Pulmonary artery endothelial cell (primary cell): ENCODE measurements around the gene CDC42BPB. TPM values are rescaled to one million over a fixed set of nuclear protein-coding genes. Genes with fewer than 3 reads are reported as not detected.

Experiments used
- DNase-seq: peaks from one replicate; pipeline ENCODE4 v3.0.0-alpha.2; 2011; ENCODE audit warnings: low read depth, low spot score
- total RNA-seq: library from RNA; depleted of rRNA; stranded (reverse); fragments of >200 nt; gene quantifications from 2 replicates; pipeline ENCODE4 v1.2.3, GENCODE V29; 2014

Gene CDC42BPB
- total RNA-seq, 1 donor from 2014 or later, result 113 TPM

DNA sequence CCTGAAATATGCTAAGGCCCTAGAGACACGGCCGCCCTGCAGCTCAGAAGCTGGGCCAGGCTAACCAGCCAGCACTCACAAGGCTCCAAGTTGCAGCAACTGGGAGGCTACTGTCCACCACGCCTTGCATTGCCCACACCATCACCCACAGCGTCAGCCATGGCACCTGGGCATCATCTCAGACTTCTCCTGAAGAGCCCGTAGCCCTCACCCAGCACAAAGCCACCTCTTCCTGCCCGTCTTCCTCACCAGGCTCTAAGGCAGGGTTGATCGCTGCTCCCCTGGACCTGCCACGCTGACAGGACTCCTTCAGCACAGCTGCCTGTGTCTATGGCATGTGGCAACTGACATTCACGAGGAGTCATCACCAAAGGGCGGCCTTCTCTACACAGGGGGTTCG is 38.1 kb downstream of the CDC42BPB start:
- DNase-seq, result no peak

DNA sequence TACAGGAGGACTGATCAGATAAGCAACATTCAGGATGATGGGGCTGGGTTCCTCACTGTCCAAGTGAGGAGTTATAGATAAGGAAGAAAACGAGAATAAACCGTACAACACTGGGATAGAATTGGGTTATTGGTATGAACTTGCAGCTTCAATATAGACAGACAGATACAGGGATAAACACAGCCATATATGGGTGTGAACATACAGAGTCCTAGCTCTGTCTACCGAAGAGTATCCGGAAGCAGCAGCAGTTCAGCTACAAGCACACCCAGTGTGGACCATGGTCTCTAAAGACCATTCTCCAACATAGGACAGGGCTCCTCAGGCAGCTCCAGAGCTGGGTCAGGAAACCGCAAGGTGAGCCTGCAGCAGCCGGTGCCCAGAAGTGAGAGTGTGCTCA is 40.8 kb downstream of the CDC42BPB start:
- DNase-seq, result no peak

DNA sequence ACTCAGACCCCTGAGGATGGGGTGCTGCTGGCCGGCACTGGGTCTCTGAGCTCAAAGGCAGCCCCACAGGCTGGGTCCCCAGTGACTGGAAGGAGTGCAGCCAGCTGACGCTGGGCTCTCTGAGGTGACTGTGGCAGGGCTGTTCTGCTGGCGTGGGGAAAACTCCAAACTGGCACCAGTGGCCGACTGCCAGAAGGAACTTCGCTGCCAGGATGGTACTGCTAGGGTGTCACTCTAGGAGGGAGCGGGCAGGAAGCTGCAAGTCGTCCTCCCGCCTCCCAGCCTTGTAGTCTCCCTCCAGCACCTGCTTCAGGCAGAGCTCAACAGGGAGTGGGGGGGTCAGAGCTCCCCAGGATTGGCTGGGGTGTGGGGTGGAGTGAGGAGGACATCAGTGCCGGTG is 41.3 kb downstream of the CDC42BPB start:
- DNase-seq, result no peak

DNA sequence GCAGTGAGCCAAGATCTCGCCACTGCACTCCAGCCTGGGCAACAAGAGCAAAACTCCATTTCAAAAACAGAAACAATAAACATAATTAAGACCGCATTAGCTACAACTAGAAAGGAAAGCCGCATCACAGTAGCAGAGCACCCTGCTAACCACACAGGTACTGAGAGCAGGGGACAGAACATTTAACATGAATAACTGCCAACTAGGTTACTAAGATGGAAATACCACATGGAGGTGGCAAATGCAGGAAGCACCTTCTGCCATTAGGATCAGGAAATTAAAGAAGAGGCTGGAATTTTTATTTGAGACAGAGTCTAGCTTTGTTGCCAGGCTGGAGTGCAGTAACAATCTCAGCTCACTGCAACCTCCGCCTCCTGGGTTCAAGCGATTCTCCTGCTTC is 41.9 kb downstream of the CDC42BPB start:
- no peak for DNase-seq

DNA sequence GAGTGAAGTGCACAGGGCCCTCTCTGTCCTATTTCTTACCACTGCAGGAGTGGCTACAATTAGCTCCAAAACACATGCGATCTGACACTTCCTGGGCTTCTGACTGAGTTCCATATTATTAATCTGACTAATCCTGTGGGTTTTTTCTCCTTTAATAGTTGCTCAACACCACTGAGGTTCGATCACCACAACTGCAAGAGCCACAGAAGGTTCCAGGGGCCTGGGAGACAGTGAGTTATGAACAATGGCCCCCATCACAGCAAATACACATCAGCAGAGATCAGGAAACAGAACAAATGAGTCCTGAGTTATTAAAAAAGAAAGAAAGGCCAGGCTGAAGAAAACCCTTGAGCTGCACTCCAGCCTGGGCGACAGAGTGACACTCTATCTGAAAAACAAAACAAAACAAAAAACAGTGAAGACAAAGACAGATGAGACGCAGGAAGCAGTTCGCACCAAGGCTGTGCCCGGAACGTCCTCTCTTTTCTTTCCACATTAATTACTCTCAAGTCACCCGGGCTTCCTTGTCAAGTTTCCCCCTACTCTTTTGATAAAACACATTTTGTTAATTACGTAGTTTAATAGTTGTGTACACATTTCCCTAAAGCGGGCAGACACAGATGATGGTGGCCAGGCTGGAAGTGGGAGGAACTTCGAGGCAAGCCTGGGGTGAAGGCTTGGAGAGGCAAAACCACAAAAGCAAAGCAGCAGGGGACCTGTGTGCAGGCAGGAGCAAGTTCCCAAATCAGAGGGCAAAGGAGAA is 42.7 kb downstream of the CDC42BPB start:
- no peak for DNase-seq

DNA sequence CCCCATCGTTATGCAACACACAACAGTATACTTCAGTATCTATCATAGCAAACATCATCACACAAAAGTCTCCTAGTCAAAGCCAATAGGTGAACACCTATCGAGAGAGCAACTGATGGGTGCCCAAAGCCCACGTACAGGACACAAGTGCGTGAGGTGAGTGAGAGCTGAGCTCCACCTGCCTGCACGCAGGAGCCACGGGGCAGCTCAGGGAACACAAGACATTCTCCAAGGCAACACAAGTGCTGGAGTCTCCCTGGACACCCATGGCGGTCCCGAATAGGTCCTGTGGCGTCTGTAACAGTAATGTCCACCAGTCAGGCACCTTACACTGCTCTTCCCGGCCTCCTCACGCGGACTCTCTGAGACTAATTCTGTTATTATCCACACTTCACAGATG is 44.3 kb downstream of the CDC42BPB start:
- no peak for DNase-seq

DNA sequence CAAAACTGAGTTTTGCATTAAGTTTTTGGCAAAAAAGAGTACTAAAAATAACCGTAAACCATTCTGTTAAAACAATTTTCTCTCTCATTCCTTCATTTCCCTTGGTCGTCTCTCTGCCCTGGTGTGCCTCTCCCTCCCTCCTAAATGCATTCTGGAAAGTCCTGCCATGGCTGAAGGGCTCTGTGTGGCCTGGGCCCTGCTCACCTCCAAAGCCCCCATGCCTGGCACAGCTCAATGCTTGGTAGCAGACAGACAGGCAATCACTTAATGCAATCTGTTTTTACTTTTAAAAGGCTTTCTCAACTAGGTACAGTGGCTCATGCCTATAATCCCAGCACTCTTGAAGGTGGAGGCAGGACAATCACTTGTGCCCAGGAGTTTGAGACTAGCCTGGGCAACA is 47.8 kb downstream of the CDC42BPB start:
- no peak for DNase-seq

DNA sequence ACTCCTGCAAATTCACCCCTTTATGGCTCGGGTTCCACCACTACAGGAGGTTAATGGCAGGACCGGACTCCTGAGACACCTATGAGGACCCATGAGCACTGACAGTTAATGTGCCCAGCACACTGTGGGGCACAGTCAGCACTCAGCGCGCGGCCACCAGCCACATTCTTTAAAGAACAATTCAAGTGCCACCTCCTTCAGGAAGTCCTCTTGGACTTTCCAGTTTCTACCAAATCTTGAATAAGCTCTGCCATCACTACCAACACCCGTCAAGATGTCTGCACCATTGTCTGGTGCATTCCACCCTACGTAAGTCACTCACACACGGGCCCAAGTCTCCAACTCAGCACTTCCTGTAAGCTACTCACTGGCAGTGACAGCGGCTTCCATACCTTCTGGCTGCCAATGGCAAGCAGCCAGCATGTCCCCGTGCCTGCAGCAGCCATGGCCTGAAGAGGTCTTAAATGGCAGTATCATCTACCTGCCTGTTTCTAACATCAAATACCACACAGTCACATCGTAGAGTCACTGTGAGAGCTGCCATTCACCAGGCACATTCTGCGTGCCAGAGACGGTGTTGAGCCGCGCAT is 48.5 kb downstream of the CDC42BPB start:
- DNase-seq, result peak; percentile 41

DNA sequence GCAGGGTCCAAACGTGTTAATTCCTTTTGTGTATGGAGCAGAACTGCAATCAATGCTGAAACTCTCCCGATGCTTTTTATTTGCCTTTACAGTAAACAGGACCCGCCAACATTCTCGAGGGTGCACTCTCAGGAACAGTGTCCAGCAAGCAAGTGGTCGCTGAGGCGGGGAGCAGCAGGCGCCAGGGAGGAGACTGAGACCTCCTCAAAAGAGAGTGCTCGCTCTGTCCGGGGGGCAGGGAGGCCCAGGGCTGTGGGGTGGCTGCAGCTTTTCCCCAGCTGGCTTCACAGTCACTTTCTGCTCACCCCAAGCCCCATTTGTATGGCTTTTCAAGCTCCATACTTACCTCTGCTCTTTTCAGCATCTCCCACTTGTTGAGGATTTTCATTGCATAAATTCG is 49.2 kb downstream of the CDC42BPB start:
- no peak for DNase-seq

DNA sequence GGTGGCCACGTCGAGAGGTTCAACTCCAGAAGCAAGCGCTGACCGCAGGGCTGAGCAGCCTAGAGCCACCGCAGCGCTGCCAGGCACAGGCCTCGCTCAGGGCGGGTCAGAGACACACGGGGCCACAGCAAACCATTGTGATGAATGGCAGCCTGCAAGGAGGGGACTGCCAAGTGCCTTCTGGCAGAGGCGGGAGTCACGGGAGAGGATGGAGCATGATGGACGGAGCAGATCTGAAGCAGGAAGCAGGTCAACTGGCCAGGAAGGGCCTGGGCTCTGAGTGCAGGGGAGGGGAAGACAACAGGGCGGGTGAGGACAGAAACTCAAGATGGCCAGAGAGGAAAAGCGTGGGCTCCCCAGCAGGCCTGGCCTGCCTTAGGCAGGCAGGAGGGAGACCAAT is 49.8 kb downstream of the CDC42BPB start:
- peak; percentile 39 for DNase-seq

DNA sequence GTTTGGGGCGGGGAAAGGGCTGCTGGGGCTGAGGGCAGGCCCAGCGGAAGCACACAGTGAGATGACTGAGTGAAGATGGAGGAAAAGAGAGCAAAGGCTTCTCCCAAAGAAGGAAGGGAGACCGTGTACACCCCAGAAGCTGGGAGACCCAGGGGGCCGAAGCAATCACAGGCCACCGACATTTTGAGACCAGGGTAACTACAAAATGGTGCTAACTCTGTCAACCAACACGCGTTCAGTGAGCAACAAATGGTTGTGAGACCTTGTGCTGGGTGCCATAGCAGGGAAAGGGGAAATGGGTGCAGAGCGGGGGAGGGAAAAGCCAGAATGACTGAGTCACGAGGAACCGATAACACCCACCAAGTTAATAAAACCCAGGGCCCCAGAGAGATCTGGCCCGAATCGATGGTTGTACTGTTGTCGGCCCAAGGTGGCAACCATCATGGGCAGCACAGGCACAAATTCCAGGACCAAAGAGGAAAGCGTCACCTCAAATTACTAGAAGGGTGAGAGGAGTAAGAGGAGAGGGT is 50.3 kb downstream of the CDC42BPB start:
- DNase-seq, result no peak

DNA sequence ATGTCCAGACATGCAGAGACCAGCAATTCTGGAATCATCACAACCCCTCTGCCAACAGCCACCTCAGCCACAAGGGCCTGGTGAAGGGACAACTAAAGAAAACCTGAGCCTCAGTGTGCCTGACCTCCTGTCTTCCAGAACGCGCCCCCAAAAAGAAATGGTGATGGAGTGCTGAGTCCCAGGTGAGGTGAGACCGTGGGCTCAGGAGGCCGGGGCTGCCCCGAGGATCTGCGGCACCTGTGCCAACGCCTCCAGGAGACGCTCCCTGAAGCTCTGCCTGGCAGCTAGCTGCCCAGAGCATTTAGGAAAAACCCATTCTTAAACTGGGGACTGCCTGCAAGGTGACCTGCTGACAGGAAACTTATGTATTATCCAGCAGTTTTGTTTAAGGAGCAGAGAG is 51.2 kb downstream of the CDC42BPB start:
- DNase-seq, result no peak

DNA sequence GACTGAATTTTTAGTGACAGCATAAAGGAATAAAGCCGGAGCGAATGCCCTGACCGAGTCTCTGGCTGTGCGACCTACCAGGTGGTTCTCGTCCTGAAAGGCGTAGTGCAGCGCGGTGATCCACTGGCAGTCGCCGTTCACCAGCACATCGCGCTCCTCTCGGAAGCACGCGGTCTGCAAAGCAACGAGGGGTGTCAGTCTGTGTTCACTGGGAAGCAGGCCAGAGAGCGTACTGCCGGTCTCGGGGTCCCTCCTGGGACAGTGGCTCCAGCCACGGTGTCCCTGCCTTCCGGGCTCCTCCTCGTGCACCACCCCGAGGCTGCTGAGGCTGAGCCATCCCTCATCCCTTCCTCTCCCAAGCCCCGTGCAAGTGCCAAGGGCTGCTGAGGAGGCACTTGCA is 53.5 kb downstream of the CDC42BPB start:
- no peak for DNase-seq

DNA sequence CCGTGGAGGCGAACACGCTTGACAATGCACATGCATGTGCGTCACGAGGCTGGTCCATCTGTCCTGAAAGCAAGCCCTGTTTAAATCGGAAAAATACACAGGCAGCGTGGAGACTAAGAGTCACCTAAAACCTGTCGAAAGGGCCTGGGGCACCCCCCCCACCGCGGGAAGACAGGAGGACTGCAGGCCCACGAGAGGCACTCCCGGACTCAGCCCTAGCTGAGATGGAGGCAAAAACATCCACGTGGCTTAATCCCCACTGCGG is 54.1 kb downstream of the CDC42BPB start:
- no peak for DNase-seq

DNA sequence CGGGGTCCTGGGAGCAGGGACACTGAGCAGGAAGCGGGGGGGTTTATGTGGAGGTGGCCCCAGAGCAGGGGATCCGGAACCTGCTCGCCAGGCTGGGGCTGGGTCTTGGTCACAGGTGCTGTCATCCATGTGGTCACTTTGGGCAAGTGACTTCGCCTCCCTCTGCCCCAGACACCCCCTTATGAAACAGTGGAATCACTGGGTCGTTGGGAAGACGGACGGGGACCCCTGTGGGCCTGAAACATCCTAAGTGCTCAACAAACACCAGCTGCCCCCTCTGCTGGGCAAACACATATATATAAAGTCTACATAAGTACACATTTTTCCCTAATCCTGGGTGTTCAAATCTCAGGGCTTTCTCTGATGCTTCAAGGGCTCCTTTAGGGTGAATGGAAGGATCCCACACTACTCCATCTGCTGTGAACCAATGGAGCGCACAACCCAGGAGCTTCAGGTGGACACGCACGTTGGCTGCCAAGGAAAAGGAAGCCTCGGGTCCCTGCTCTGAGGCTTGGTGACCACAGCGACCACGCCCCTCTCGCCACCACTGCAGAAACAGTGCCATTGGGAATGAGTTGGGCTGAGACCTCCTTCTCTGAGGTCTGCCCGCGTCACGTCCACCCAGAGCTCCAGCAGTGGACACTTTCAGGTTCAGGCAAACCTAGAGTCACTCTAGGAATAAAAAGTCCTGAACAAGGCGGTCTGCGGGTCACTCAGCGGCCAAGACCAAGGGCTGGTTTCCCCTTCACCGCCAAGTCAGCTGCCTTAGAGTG is 54.6 kb downstream of the CDC42BPB start:
- no peak for DNase-seq

DNA sequence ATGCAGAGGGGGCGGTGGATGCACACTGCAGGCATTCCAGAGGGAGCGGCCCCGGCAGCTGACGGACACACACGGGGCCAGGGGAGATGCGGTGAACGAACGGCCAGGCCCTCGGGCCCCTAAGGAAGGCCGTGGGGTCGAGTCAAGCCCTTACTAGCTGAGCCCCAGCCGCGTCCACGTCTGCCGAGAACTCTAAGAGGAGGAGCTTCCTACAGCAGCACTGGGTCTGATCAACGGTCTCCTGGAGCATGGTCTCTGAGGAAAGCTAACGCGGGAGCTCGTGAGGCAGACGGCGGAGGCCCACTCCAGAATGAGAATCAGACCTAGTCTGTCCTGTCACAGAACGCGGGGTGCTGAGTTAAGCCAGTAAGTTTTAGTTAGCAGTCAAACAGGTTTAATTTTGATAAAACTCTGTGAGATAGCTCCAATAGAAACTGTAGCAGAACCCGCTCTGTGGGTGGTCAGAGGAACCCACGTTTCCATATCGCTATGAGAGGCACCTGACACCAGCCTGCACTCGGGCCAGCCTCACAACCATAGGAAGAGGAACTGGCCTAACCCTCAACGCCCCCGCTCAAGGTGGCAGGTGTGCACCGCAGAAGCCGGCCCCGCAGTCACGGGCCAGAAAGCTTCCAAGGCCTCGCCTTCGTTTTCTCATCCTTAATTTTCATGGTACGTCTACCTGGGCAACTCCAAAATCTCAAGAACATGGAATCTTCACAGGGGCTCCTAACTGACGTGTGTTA is 55.5 kb downstream of the CDC42BPB start:
- DNase-seq, result no peak

DNA sequence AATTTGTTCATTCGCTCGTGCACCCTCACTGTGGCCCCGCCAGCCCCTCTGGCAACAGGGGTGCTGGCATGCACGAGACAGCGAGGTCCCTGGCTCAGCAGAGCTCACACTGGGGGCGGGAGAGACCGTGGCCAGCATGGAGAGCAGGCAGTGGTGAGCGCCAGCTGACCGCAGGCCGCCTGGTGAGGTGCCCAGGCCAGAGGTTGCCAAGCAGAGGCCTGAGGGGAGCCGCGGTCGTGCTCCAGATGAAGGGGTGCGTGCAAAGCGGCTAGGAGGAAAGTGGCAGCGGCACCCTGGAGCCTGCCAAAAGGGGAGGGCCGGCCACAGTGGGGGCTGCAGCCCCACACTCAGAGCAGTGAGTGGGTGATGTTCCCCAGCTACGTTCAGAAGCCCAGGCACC is 56.1 kb downstream of the CDC42BPB start:
- DNase-seq, result no peak

DNA sequence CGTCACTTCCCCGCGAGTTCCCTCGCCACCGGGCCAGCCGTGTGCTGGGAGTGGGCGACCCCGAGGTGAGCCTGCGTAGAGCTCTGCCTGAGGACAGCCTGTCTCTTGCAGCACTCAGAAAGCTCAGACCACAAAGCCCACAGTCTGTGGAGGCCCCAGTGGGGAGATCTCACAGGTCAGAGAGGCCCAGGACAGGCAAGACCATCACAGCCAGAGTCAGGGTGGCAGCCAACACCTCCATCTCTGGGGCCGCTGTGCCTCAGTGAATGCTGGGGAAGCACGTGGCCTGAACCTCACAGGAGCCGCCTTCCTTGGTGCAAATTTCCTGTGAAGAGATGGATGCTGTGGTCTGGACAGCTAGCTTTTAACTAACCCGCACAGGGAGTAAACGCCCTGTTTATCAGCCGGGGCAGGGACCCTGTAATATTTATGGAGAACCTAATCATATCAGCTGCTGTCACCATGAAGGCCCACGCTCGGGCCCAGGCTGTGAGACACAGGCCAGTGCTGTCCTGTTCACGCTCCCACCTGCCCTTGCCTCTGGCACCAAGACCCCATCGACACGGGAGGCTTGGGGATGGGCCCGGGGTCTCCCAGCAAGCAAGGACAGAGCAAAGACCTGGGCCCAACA is 56.9 kb downstream of the CDC42BPB start:
- no peak for DNase-seq

DNA sequence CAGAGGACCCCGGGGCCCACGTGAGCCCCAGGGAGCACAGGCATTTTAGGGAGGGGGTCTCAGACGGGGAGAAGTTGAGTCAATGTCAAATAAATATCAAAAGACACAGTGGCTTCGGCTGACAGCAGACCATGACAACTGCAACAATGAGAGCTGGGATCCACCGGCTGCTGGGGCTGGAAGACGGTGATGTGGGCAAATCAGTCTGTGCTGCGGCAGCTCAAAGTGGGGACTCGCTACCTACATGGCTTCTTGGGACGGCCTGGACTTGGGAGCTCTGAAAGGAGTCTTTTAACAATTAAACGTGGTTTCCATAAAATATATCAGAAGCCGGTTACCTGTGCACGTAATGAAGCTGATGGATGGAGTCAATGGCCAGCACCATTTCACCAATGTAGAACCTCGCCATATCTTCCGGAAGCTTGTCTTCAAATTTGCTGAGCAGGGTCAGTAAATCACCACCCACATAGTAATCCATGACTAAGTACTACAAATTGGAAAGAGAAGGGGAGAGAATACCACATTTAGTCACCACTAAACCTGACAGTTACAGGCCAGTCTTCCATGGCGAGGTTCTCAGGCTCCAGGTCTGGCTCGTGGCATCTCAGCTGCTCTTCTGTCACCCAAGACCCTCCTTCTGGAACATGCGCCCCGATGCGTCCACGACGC is 58.0 kb downstream of the CDC42BPB start:
- DNase-seq, result no peak

DNA sequence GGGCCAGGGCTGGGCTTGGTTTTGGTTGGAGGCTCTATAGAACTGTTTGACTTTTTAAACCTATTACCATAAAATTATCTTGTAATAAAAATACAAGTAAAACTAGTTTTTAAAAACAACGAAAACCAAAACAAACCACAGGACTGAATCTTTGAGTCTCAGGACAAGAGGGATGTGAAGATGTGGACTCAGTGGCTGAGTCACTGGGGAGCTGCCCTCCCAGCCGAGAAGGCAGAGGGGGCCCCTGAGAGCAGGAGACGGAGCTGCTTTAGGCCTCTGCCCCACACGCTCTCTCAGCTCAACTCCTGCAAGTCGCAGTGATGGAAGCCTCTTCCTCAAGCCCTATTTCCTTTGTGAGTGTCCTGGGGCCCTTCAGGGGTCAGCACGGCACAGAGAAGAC is 59.0 kb downstream of the CDC42BPB start:
- no peak for DNase-seq

DNA sequence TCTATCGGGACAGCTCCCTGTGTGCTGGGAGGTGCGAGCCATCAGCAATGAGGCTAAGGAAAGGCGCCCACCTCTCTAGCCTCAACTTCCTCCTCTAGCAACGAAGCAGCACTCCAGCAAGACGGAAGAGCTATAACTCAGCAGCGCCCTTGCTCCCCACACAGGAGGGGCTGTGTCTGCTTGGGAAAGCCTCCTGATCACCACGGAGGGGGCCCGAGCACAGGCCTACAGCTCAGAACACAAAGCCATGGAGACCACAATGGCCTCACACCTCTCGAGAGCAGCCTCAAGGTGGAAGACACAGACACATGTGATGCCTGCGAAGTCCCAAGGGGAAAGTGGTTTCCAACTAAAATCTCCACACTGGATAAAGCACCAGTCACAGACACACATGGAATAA is 60.4 kb downstream of the CDC42BPB start:
- DNase-seq, result no peak
